Measurements from ENCODE around the gene ABCC6.
"Not testable (repeated sequence)": the region's sequence is repeated elsewhere in the genome, so short reads cannot be mapped to it uniquely, and the experiment has no call there.

- not testable (repeated sequence) for TF ChIP-seq CTCF (IDR thresholded peaks at IDR 0.05; ENCODE audit: poor library complexity, severe bottlenecking); REST (IDR thresholded peaks at IDR 0.05; ENCODE audit: borderline replicate concordance); EP300 (conservative IDR thresholded peaks at IDR 0.05; ENCODE audit: poor library complexity, severe bottlenecking); POLR2AphosphoS5 (IDR thresholded peaks at IDR 0.05); MXI1 (conservative IDR thresholded peaks at IDR 0.05; ENCODE audit: poor library complexity, severe bottlenecking); EZH2 (IDR thresholded peaks at IDR 0.05; ENCODE audit: borderline replicate concordance, insufficient read depth, low read length, poor library complexity, severe bottlenecking)
These were observed 14.8 kb downstream of the ABCC6 start for GRCh38 chr16:16208461-16208860.

All from neural cell (in vitro differentiated cells).